HPDE6-E6E7 (cell line): ENCODE data around the gene IGFBP2.

ENCODE experiments used
- DNase-seq: peaks from one replicate; pipeline ENCODE4 v3.0.0; 2011; ENCODE audit warnings: missing footprints; ENCODE audit errors: extremely low spot score

The IGFBP2 gene

DNA sequence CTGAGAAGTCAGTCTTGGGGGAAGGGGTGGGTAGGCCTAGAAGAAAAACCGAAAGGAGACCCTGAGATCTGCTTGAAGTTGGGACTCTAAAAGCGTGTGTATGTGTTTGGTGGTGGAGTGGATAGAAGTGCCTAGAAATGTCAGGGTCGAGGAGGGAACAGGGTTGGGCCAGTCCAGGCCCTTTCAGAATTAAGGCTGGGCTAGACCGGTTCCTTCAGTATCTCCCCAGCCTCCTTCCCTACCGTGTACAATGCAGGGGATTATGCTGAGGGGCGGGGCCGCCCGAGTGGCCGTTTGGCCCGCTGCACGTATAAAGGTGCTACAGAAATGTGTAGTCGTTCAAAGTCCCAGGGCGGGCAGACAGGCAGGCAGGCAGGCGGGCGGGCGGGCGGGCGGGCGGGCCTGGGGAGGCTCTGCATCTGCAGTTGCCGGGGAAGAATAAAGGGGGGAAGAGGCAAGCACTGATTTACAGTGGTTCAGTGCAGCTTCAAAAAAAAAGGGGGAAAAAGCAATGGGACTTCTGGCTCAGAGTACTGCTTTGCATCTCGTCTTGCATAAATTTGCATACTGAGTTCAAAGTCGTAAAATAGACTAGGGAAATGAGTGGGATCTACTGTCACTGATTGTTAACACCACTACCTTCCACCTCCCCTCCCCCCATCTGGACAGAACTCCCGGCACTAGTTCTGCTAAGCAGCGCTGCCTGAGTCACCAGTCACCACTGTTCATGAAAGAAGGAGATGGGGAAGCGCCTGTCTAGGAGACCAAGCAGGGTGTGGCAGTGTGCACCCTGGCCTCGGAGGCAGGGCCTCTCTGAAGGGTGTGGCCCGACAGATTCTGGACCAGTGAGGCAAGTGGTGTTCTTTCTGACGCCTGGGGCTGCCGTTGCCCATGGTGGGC, 3.6 kb downstream of the IGFBP2 start:
- DNase-seq = peak; percentile 64

DNA sequence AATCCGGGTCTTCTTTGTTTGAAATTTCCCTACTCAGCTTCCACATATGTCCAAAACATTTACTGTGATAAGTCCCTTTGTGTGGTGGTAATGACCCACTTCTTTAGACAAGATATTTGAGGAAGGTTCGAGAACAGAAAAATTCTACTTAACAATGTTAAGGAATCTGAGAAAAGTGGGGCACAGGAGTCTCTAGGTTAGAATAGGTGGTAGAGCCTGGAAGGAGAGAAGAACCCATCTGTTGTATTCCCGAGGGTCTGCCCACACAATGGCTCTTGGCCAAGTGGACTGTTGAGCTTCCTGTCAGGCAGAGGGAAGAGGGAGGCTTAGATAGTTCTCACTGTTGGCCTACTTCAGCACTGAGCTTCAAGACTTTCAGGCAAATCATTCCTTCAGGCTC, 4.3 kb downstream of the IGFBP2 start:
- no peak for DNase-seq

DNA sequence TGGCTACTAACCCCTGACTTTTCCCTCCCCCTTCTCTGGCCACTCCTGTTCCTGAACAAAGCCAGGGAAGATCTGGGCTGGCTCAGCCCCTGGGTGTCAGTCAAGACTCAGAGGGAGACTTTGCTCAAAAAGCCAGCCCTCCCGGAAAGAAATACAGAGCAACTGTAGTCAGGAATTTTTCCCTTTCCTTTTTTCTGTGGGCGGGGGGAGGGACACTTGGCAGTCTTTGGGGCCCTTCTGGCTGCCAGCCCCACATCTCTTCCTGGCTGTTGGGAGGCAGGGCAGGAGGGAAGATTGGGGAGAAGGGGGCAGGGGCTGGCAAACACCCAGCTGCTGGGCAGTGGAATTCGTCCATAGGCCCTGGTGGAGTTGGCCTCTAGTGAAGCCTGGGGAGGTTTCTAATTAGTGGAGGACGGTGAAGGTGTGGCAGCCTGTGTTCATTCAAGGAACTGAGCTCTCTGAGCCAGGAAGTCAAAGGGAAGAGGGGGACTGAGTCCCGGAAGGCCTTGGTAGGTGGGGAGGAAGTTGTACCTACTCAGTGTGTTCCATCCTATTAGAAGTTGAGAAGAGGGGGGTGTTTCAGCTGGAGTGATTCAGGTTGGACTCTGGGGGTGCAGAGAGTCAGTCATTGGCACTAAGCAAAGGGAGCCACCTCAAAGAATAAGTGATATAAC, 10.9 kb downstream of the IGFBP2 start:
- DNase-seq = no peak

DNA sequence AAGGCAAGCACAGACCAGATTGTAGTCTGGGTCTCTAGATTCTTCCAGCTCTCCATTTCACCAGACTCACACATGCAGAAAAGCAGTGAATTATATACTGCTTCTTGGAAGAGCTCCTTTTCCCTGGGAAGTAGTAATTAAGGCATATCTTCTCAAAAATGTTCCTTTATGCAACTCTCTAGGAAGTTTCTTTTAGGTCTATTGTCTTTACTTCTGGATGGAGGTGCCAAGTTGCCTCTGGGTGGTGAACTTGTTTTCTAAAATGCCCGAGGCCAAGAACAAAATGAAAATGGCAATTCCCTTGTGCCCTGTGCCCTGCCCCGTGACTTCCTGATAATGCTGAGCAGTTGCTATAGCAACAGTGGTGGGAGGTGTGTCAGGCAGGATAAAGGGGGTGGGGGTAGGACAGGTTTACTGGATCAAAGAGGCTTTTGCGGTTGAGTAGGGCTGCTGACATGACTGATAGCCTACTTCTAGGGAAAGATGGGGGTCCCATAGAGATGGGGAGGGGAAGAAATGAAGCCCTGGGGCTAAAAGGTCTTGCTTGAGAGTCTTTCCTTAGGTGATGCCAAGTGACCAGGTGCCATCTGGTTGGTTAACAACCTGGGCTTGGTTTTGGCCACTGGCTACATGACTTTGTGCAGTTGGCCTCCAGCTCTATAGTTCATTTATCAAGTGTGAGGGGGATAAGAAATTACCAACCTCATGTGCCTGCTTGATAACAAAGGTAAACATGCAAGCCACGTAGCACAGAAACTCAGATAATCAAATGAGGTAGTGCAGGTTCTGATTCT, 11.8 kb downstream of the IGFBP2 start:
- no peak for DNase-seq

DNA sequence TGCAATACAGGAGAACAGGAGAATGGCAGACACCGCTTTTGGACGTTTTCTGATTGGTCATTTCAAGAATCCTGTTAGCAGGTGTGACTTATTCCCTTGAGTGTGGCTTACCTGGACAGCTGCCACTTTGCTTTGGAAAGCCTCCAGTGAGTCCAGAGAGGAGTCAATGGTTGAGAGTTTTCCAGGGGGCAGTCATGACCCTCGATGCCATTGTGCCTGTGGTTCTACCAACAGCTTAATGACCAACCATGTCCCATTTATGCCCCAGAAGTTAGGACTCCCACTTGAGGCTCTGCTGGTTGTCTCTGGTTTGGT, 12.4 kb downstream of the IGFBP2 start:
- no peak for DNase-seq

DNA sequence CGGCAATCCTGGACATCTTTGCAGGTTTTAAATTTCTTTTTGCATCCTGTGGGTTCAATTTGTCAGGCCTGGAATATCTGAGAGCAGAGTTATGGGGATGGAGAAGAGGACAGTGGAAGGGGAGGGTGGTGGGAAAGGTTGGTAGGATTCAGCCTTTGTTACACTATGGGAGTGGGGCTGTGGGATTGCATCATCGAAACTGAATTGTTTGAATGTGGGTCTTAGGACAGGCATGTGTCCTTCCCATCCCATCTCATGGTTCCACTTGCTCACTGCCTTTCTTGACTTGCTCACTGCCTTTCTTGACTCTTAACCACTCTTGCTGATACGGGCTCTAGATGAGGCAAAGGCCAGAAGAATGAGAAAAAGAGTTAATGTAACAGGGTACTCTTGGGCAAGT, 12.9 kb downstream of the IGFBP2 start:
- DNase-seq = no peak

DNA sequence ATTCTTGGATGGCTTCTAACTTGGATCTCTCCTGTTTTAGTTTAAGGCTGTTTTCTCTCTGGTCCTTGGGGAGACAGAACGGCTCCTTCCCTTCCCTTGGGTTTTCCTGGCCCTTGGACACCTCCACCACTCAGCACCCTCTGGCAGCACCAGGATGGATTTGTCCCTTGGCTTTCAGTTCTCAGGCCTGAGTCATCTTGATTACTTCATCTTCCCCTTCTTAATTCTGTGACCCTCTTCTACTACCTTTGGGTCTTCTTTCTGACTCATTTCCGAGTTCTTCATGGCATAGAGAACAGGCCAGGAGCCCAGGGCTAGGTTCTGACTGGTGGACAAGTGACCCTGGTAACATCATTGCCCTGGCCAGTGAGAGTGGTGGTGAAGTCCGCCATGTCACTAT, 14.9 kb downstream of the IGFBP2 start:
- no peak for DNase-seq

DNA sequence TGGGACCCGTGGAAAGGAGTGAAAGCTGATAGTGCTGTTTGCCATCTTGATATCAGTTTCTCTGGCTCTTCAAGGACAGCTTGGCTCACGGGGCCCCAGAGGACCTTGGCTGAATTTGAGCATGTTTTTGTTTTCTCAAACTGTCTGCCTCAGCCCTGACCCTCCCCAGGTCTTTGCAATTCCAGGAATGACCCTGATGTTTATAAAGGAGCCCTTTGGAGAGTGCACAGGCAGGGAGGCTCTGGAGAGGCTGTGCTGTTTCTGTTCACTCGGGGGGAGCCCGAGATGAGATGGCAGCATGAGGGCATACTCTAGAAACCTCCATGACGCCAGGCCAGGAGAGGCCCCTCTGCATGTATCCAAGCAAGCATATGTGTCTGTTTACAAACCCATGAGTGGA, 16.4 kb downstream of the IGFBP2 start:
- no peak for DNase-seq

DNA sequence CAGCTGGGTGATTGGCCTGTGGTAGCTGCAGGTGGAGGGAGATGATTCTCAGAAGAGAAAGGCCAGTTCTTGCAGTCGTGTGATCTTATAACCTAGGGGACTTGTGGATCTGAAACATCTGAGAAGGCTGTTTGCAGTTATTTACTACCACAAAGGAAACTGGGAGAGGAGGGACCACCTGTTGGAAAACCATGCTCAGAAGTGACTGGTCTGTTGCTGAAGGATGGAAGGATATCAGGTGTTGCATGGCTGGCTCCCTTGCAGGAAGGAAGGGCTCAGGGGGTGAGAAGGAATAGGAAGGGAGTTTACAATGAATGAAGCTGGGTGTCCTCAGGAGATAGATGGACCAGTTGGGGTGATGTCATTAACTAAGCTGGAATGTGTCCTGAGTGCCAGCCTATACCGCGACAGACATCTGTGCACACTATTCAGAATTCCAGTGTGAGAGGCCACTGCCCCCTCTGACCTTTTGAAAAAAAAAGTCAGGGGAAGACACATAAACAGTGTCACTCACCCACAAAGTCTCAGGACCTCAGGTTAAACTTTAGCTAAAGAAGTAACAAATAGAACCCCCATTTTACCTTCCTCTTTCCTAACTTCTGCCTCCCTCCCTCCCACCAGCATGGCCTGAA, 17.5 kb downstream of the IGFBP2 start:
- DNase-seq = no peak

DNA sequence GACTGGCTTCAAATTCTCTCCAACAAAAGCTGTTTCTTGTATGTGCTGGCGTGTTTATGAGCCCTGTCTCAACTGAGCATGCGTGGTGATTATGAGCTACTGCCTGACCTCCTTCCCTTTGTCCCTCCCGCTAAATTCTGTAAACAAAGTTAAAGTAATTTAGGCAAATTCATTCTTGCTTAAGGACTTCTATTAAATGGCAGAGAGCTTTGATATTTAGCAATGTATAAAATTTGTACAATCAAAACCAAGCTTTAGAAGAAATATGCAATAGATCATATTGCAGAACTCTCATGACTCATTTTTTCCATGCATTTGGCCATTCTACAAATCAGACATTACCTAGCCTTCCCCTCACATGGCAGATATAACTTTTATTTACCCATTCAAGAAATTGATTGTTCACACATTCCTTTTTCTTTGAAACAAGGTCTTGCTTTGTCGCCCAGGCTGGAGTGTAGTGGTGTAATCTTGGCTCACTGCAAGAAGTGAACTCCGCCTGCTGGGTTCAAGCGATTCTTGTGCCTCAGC, 18.2 kb downstream of the IGFBP2 start:
- no peak for DNase-seq

DNA sequence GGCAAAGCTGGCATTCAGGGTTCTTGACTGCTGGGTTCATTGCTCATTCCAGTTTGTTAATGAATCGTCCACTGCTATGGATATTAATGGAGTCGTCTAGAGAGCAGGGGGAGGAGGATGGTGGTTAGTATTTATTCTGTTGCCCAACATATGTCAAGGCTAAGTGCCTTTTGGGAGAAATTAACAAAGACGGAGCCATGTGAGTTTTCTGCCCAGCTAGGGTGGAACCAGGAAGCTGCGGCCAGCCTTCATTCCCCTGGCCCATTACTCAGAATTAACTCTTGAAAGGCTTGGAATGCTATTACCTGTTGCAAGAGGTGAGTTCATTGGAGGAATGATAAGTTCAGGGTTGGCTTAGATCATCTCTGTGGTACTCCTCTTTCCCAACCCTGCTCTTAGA, 19.3 kb downstream of the IGFBP2 start:
- DNase-seq = no peak

DNA sequence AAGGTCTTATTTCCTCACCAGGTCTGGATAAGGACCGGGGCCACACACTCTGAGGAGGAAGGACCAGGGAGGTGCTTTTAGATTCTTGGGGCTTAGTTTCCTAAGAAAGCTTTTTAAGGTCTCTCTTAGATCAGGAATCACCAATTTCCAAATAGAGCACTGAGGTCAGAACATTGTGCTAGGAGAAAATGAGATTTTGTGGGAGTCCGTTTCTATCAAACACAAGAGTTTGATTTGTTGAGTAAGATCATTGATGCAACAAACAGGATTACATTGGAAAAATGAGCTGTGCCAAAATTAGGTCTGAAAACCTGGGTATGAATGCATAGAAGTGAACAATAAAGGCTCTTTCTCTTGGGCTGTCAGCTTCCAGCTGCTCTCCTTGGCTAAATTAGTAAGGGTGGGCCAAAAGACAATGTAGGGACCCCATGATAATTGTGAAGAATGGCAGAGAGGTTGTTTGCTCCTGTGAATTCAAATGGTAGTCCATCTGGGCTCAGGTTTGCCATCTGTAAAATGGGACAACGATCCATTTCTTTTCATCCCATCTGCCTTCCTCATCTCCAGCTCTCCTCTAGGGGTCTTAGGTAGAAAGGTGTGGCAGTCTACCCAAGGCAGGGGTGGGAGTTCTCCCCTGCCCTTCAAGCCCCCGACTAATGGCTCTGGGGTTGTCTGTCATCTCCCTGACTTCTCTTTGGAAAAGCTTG, 20.0 kb downstream of the IGFBP2 start:
- DNase-seq = no peak

DNA sequence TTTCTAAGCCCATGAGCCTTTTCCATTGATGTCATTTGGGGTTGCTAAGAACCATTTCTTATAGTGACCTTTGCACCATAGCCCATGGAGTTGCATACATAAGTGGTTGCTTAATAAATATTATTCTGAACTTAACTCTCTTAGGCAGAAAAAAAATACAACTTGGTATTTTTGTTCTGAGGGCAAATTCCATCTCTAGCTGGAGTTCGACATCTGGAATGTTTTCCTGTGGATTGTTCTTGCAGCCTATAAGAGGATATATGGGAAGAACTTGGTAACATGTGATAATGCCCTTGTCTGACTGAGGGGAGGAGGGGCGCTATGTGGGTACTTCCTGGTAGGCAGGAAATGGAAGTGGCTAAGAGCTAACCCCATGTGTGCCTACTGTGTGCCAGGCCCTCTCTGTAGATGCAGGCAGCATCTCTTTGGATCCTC, 20.7 kb downstream of the IGFBP2 start:
- DNase-seq = no peak

DNA sequence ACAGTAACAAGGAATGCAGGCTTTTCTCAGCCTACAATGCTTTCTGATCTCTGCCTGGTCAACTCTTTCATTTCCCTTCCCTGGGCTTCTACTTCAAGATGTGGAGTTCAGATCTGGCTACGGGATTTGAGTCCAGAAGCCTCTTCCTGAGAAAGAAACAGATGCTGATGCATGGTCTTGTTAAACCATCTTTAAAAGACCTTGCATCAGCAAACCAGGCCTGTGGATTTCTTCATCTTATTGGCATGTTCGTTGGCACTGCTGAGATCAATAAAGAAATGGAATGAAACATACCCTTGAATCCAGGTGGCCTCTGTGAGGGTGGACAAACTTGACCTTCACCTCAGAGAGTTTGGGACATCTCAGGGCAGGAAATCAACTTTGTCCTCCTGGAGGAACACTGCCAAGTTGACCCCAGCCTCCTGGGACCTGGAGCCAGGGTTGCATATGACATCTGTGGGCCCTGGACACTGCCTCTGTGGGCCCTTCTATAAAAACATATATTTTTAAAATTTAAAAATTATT, 21.4 kb downstream of the IGFBP2 start:
- DNase-seq = no peak

DNA sequence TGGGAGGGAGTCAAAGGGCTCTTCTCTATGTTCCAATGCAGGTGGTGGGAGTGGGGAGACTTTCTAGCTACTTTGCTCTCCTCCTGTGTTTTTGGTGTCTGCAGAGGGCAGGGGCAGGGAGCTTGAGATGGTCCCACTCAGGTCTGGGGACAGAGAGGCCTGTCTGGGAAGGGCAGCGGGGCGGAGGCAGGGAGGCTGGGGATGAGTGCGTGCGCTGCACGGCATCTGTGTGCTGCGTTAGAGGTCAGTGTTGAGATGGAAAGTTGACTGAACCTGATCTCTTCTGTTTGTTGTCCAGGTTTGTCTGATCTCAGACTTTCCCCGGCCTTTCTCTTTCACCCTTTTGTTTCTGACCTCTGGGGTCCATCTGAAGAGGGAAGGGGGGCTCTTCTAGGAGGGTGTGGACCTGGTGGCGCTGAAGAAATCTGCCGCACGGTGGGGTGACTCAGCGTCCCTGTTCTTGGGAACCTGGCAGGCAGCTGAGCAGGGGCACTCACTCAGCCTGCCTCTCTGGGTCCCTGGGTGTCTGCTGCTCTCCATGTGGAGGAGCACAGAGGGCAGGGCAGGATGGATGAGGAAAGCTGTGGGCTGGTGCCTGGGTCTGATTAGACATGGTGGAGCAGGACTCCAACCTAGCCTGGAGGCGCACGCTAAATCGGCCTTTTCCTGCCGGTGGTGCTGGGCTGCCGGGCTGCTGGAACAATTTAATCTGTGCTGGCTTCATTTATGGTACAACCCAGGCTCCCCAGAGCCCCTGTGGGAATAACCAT, 24.1 kb downstream of the IGFBP2 start:
- DNase-seq = no peak

DNA sequence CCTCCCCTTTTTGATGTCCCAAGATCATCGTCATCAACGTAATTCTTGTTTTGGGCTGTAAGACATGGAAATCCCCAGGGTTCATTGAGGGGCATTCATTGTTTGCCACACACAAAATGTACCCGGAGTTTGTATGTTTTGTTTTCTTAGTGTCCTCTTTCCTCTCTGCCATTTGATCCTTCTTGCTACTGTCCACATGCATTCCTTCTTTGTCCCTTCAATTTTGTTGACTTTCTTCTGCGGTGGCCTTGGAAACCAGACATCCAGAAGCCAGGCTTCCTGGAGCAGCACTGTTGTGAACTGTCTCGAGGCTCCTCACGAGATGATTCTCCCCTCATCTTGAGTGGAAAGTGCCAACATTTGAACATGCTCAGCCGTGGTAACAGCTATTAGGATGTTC, 24.8 kb downstream of the IGFBP2 start:
- no peak for DNase-seq

DNA sequence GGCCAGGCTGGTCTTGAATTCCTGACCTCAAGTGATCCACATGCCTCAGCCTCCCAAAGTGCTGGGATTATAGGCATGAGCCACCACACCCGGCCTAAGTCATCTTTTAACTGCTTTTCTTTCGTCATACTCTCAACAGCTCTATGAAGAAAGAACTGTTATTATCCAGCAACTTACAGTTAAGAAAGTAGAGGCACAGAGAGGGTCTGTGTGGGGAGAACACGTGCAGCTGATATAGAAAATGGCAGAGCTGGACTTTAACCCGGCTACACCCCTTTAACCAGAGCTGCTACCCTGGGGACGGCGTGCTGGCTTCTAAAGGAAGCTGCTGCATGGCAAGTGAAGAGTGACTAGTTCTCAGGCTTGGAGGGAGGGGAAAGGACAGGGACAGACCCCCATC, 25.5 kb downstream of the IGFBP2 start:
- no peak for DNase-seq

DNA sequence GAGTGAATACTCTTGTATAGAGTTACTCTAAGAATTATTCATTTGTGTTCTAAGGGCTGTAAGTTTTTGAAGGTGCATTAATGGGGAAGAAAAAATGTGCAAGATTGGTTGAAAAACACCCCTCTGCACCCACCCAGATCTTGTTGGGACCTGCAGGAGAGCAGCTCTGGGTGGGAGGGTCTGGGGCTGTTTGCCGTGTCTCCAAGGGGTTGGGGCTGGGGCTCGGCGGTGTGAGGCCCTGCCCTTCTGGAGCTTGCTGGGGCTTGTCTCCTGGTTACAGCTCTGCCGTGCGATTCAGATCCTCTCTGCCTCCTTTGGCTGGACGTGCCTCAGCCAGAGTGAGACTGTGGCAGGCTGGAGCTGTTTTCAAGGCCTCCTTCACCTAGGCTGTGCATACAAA, 26.1 kb downstream of the IGFBP2 start:
- DNase-seq = peak; percentile 76

DNA sequence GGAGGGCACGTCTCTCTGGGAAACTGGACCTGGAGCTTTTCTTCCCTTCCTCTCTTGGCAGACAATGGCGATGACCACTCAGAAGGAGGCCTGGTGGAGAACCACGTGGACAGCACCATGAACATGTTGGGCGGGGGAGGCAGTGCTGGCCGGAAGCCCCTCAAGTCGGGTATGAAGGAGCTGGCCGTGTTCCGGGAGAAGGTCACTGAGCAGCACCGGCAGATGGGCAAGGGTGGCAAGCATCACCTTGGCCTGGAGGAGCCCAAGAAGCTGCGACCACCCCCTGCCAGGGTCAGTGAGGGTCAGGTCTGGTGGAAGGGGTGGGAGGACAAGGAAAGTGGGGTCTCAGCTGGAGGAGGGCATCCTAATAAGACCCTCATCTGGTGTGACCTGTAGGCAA, 27.3 kb downstream of the IGFBP2 start:
- no peak for DNase-seq

DNA sequence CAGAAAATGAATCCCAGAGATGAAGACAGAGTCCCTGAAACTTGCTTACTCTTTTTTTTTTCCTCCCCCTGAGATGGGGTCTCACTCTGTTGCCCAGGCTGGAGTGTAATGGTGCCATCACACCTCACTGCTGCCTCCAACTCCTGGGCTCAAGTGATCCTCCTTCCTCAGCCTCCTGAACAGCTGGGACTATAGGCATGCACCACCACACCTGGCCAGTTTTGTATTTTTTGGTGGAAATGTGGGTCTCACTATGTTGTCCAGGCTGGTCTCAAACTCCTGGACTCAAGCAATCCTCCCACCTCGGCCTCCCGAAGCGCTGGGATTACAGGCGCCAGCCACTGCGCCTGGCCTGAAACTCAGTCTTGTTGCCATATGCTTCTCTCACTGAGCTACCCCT, 27.8 kb downstream of the IGFBP2 start:
- no peak for DNase-seq
